C4-2B (cell line): Measurements from ENCODE around the gene RRP8.

ENCODE experiments used
- ZFX ChIP-seq: fragments of 450-650 bp; IDR thresholded peaks from 2 replicates; pipeline ENCODE4 v1.6.1; 2017
- TF ChIP-seq, protein P1 (sequence below): fragments of 450-650 bp; conservative IDR thresholded peaks from 2 replicates; pipeline ENCODE4 v1.5.1; 2017; ENCODE audit warnings: mild to moderate bottlenecking

DNA sequence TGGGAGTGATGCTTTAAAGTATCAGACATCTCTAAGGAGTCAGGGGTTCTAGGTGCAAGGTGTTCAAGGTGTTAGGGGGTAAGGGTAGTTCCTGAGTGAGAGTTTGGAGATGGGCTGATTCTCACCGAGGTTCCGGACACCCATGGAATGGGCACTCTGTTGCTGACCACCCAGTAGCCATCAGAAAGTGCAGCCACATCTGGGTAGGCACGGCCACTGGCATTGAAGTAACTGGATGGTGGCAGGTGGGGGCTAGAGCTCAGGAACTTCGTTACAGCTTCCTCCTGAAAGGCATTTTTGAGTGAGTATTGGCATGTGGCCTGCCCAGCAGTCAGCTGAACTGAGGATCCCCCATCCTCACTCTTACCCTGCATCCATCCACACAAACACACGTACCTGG lies 11.6 kb upstream of the RRP8 start:
- TF ChIP-seq, protein P1, sequence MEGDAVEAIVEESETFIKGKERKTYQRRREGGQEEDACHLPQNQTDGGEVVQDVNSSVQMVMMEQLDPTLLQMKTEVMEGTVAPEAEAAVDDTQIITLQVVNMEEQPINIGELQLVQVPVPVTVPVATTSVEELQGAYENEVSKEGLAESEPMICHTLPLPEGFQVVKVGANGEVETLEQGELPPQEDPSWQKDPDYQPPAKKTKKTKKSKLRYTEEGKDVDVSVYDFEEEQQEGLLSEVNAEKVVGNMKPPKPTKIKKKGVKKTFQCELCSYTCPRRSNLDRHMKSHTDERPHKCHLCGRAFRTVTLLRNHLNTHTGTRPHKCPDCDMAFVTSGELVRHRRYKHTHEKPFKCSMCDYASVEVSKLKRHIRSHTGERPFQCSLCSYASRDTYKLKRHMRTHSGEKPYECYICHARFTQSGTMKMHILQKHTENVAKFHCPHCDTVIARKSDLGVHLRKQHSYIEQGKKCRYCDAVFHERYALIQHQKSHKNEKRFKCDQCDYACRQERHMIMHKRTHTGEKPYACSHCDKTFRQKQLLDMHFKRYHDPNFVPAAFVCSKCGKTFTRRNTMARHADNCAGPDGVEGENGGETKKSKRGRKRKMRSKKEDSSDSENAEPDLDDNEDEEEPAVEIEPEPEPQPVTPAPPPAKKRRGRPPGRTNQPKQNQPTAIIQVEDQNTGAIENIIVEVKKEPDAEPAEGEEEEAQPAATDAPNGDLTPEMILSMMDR: no peak
- TF ChIP-seq ZFX: no peak
